Endodermal cell (in vitro differentiated cells): Measurements from ENCODE around the gene WDR6. TPM values are rescaled to one million over a fixed set of nuclear protein-coding genes. Genes with fewer than 3 reads are reported as not detected.

ENCODE experiments used
- DNase-seq: peaks from one replicate; pipeline ENCODE4 v3.0.0-alpha.2; 2017
- H3K27ac ChIP-seq: 2 replicates; pipeline ENCODE4 v1.5.1; 2013; ENCODE audit warnings: mild to moderate bottlenecking, low read depth, low read length, moderate library complexity
- H3K27me3 ChIP-seq: 2 replicates; pipeline ENCODE4 v1.6.1; 2013; ENCODE audit warnings: mild to moderate bottlenecking, low read length, moderate library complexity; ENCODE audit not compliant: insufficient read depth, control insufficient read depth, poor library complexity, severe bottlenecking
- H3K36me3 ChIP-seq: 2 replicates; pipeline ENCODE4 v1.7.0; 2013; ENCODE audit warnings: mild to moderate bottlenecking, low read length, moderate library complexity; ENCODE audit not compliant: control insufficient read depth, insufficient read depth
- H3K4me1 ChIP-seq: one replicate; pipeline ENCODE4 v1.7.0; 2013; ENCODE audit warnings: low read length; ENCODE audit not compliant: control insufficient read depth, insufficient read depth
- H3K4me3 ChIP-seq: 2 replicates; pipeline ENCODE4 v1.5.1; 2013; ENCODE audit warnings: mild to moderate bottlenecking, low read length, moderate library complexity
- H3K9ac ChIP-seq: 2 replicates; pipeline ENCODE4 v1.6.1; 2013; ENCODE audit warnings: mild to moderate bottlenecking, low read length, moderate library complexity; ENCODE audit not compliant: poor library complexity, severe bottlenecking; ENCODE audit errors: extremely low read depth
- H3K9me3 ChIP-seq: 2 replicates; pipeline ENCODE4 v1.6.1; 2013; ENCODE audit warnings: mild to moderate bottlenecking, low read length, moderate library complexity; ENCODE audit not compliant: control insufficient read depth
- H3K27ac Mint-ChIP-seq: 2 replicates; pipeline ENCODE4 v1.8.0; 2020; ENCODE audit warnings: mixed read lengths
- H3K27me3 Mint-ChIP-seq: 2 replicates; pipeline ENCODE4 v1.8.0; 2021; ENCODE audit warnings: mild to moderate bottlenecking, mixed read lengths; ENCODE audit not compliant: insufficient read depth
- H3K36me3 Mint-ChIP-seq: 2 replicates; pipeline ENCODE4 v1.8.0; 2020; ENCODE audit warnings: low read depth, mixed read lengths
- H3K4me1 Mint-ChIP-seq: 2 replicates; pipeline ENCODE4 v1.8.0; 2020; ENCODE audit warnings: mixed read lengths
- H3K4me3 Mint-ChIP-seq: 2 replicates; pipeline ENCODE4 v1.8.0; 2020; ENCODE audit warnings: mild to moderate bottlenecking, moderate library complexity, mixed read lengths
- H3K9me3 Mint-ChIP-seq: 2 replicates; pipeline ENCODE4 v1.8.0; 2020; ENCODE audit warnings: mild to moderate bottlenecking, mixed read lengths
- WGBS, 2 experiments: methylation state at CpG; one replicate each; pipeline versions ENCODE4 v1.1.5 to v1.1.7; 2013; ENCODE audit warnings: missing lambda C conversion rate in 2 of 2, mixed read lengths in 1 of 2; ENCODE audit not compliant: insufficient coverage in 1 of 2, insufficient read length in 1 of 2; 5-methylcytosine and 5-hydroxymethylcytosine counted together
- total RNA-seq, 2 donors: library from RNA; stranded (reverse); fragmentation: NEBNext Ultra II Directional in 1 of 2; extraction: Animal tissue kit (Norgen Biotek cat#: 25700) in 1 of 2; gene quantifications; 2 replicates in 1 of 2; 3 replicates in 1 of 2; pipeline ENCODE4 v1.2.1, GENCODE V29; 2021
- TF ChIP-seq, protein P1 (sequence below): fragments of 200-600 bp; sonication (generic); conservative IDR thresholded peaks from 2 replicates; pipeline ENCODE4 v1.5.0; 2021; ENCODE audit warnings: antibody characterized with exemption, mild to moderate bottlenecking

Gene WDR6
- total RNA-seq, 2 donors from 2014 or later = 106 to 166 TPM

- H3K36me3 Mint-ChIP-seq = peaks cover 71% of the 10 kb centered on the region
- Histone ChIP-seq H3K27ac (peak within 1 kb of the TSS; percentile 65), H3K4me1 (peaks cover 6% of the 10 kb centered on the region), H3K4me3 (peak within 1 kb of the TSS; percentile 77), H3K9me3 (no peaks in the 10 kb centered on the region), H3K36me3 (peaks cover 86% of the 10 kb centered on the region), H3K9ac (peak within 1 kb of the TSS; percentile 74), H3K27me3 (no peaks in the 10 kb centered on the region)
- no peaks in the 10 kb centered on the region for H3K27me3 Mint-ChIP-seq
- peak within 1 kb of the TSS; percentile 79 for H3K4me3 Mint-ChIP-seq
- H3K27ac Mint-ChIP-seq = peak within 1 kb of the TSS; percentile 98
- peak; percentile 97 for DNase-seq
- H3K4me1 Mint-ChIP-seq = peaks cover 14% of the 10 kb centered on the region
- TF ChIP-seq, protein P1, sequence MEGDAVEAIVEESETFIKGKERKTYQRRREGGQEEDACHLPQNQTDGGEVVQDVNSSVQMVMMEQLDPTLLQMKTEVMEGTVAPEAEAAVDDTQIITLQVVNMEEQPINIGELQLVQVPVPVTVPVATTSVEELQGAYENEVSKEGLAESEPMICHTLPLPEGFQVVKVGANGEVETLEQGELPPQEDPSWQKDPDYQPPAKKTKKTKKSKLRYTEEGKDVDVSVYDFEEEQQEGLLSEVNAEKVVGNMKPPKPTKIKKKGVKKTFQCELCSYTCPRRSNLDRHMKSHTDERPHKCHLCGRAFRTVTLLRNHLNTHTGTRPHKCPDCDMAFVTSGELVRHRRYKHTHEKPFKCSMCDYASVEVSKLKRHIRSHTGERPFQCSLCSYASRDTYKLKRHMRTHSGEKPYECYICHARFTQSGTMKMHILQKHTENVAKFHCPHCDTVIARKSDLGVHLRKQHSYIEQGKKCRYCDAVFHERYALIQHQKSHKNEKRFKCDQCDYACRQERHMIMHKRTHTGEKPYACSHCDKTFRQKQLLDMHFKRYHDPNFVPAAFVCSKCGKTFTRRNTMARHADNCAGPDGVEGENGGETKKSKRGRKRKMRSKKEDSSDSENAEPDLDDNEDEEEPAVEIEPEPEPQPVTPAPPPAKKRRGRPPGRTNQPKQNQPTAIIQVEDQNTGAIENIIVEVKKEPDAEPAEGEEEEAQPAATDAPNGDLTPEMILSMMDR = no peak
- WGBS, 2 experiments = 8 to 18% methylated on average over 24 to 55 of the region's 55 CpGs
- no peaks in the 10 kb centered on the region for H3K9me3 Mint-ChIP-seq
Observed at GRCh38 chr3:49028673-49029562, 21.7 kb downstream of the WDR6 start, which contains the start of gene IMPDH2. TSS of gene IMPDH2 (minus strand) at chr3:49029398. CDS start at chr3:49029350, 48 bp downstream.

DNA sequence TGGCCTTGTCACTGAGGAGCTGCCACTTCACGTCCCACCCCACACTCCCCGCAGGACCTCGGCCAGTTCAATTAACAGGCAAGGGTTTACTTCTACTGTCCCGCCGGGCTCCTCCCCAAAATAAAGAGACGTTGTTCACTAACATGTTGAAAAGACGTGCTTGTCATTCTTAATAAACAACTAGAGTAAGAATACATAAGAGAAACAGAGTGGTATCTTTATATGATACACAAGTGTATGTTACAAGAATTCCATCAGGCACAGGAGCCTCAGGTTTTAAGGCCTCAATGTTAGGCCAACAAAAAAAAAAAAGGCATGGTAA is 22.3 kb downstream of the WDR6 start:
- Histone ChIP-seq H3K4me3 (peak overlapping the region; percentile 77), H3K9me3 (no peaks in the 10 kb centered on the region), H3K27ac (no peak overlapping the region), H3K9ac (no peak overlapping the region), H3K36me3 (peaks cover 85% of the 10 kb centered on the region), H3K27me3 (no peaks in the 10 kb centered on the region), H3K4me1 (peaks cover 6% of the 10 kb centered on the region)
- TF ChIP-seq, protein P1 = no peak
- H3K36me3 Mint-ChIP-seq = peaks cover 69% of the 10 kb centered on the region
- H3K27ac Mint-ChIP-seq = peak overlapping the region; percentile 98
- no peaks in the 10 kb centered on the region for H3K27me3 Mint-ChIP-seq
- 4 to 22% methylated on average over 4 to 7 of the region's 7 CpGs for WGBS, 2 experiments
- no peak for DNase-seq
- peak overlapping the region; percentile 79 for H3K4me3 Mint-ChIP-seq
- no peaks in the 10 kb centered on the region for H3K9me3 Mint-ChIP-seq
- peaks cover 14% of the 10 kb centered on the region for H3K4me1 Mint-ChIP-seq

- no peak overlapping the region for H3K4me3 Mint-ChIP-seq
- H3K27ac Mint-ChIP-seq = no peak overlapping the region
- H3K27me3 ChIP-seq = no peaks in the 10 kb centered on the region
- H3K9ac ChIP-seq = no peak overlapping the region
- H3K36me3 ChIP-seq = peaks cover 85% of the 10 kb centered on the region
- H3K4me1 ChIP-seq = peaks cover 6% of the 10 kb centered on the region
- 96 to 100% methylated on average over 4 to 6 of the region's 6 CpGs for WGBS, 2 experiments
- H3K27me3 Mint-ChIP-seq = no peaks in the 10 kb centered on the region
- no peaks in the 10 kb centered on the region for H3K9me3 Mint-ChIP-seq
- no peak for DNase-seq
- no peak overlapping the region for H3K27ac ChIP-seq
- no peak overlapping the region for H3K4me3 ChIP-seq
- no peaks in the 10 kb centered on the region for H3K9me3 ChIP-seq
- TF ChIP-seq, protein P1 = no peak
- H3K36me3 Mint-ChIP-seq = peaks cover 69% of the 10 kb centered on the region
- H3K4me1 Mint-ChIP-seq = peaks cover 14% of the 10 kb centered on the region
Observed at GRCh38 chr3:49030321-49030720, 23.1 kb downstream of the WDR6 start.
